Large intestine (tissue), 3 donors: ENCODE data around the gene VN1R5. TPM values are rescaled to one million over a fixed set of nuclear protein-coding genes. Genes with fewer than 3 reads are reported as not detected.

Experiments
- DNase-seq, 2 donors: peaks; one replicate each; pipeline versions ENCODE4 v3.0.0 to v3.0.0-alpha.2; 2013
- H3K27ac ChIP-seq: one replicate; pipeline ENCODE4 v1.5.1; 2013; ENCODE audit warnings: low read length
- H3K27me3 ChIP-seq: 2 replicates; pipeline ENCODE4 v1.6.1; 2013; ENCODE audit warnings: low read length; ENCODE audit not compliant: control insufficient read depth, insufficient read depth
- H3K36me3 ChIP-seq: 2 replicates; pipeline ENCODE4 v1.6.1; 2013; ENCODE audit warnings: low read length; ENCODE audit not compliant: control insufficient read depth, insufficient read depth
- H3K4me1 ChIP-seq: one replicate; pipeline ENCODE4 v1.6.1; 2013; ENCODE audit warnings: low read length; ENCODE audit not compliant: control insufficient read depth, insufficient read depth
- H3K4me3 ChIP-seq: one replicate; pipeline ENCODE4 v1.5.1; 2013; ENCODE audit warnings: low read length
- H3K9me3 ChIP-seq: one replicate; pipeline ENCODE4 v1.6.1; 2013; ENCODE audit warnings: mild to moderate bottlenecking, low read depth, low read length, moderate library complexity; ENCODE audit not compliant: control insufficient read depth
- WGBS: methylation state at CpG from one replicate; pipeline ENCODE4 v1.1.5; 2013; ENCODE audit warnings: low lambda C conversion rate; ENCODE audit not compliant: insufficient coverage; 5-methylcytosine and 5-hydroxymethylcytosine counted together
- polyA plus RNA-seq: library from polyadenylated mRNA; unstranded; fragments of 120-200 nt; gene quantifications from one replicate; pipeline ENCODE4 v1.2.1, GENCODE V29; 2013

Gene VN1R5
- polyA plus RNA-seq, 1 donor = not detected

DNA sequence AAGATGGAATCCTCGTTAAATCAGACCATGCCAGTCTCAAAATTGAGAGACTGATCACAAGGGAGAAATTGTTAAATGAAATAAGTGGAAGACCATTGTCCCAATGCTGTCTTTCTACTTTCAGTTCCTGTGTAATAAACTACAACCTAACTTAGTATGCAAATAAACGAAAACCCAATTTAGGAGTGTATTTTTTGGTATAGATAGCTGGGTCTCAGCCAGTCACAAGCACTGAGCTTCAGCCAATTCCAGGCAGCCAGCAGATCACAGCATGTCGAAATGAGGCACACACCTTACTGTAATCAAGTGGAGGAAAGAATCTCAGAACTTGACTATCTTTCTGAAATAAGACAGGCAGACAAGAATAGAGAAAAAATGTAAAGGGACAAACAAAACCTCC lies 33.0 kb upstream of the VN1R5 start:
- no peak overlapping the region for H3K27ac ChIP-seq
- no peak overlapping the region for H3K4me3 ChIP-seq
- no peaks in the 10 kb centered on the region for H3K36me3 ChIP-seq
- no CpG with 5 or more reads among the region's 3 CpGs for WGBS
- H3K27me3 ChIP-seq = no peaks in the 10 kb centered on the region
- H3K4me1 ChIP-seq = no peaks in the 10 kb centered on the region
- H3K9me3 ChIP-seq = peaks cover 3% of the 10 kb centered on the region
- DNase-seq = no peak

GRCh38 chr1:247224822-247225221 lies 31.1 kb upstream of the VN1R5 start:
- Histone ChIP-seq H3K36me3 (no peaks in the 10 kb centered on the region), H3K27me3 (no peaks in the 10 kb centered on the region), H3K9me3 (peaks cover under 1% of the 10 kb centered on the region), H3K27ac (no peak overlapping the region), H3K4me1 (no peaks in the 10 kb centered on the region), H3K4me3 (no peak overlapping the region)
- no peak for DNase-seq

GRCh38 chr1:247228133-247228532 lies 27.7 kb upstream of the VN1R5 start:
- DNase-seq = no peak
- no peaks in the 10 kb centered on the region for H3K4me1 ChIP-seq
- H3K4me3 ChIP-seq = no peak overlapping the region
- no peak overlapping the region for H3K27ac ChIP-seq
- H3K27me3 ChIP-seq = no peaks in the 10 kb centered on the region
- H3K9me3 ChIP-seq = no peaks in the 10 kb centered on the region
- no peaks in the 10 kb centered on the region for H3K36me3 ChIP-seq
- no CpG with 5 or more reads among the region's 3 CpGs for WGBS

DNA sequence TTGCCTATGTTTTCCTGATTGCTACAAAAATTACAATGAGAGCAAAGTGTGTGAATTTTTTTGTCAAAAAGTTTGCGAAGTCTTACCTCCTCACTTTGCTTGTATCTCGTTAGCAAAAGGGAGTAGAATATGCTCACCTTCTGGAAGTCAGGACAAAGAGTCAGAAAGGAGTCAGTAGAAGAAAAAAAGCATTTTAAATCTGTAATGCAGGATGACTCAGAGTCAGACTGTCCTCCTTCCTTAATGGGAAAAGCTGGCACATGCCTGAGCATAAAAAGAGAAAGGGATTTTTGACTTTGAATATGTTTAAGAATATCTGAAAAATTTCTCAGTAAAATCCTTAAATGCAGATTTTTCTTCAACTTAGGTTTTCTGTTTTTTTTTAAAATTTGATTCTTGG lies 14.2 kb upstream of the VN1R5 start:
- no peak overlapping the region for H3K27ac ChIP-seq

DNA sequence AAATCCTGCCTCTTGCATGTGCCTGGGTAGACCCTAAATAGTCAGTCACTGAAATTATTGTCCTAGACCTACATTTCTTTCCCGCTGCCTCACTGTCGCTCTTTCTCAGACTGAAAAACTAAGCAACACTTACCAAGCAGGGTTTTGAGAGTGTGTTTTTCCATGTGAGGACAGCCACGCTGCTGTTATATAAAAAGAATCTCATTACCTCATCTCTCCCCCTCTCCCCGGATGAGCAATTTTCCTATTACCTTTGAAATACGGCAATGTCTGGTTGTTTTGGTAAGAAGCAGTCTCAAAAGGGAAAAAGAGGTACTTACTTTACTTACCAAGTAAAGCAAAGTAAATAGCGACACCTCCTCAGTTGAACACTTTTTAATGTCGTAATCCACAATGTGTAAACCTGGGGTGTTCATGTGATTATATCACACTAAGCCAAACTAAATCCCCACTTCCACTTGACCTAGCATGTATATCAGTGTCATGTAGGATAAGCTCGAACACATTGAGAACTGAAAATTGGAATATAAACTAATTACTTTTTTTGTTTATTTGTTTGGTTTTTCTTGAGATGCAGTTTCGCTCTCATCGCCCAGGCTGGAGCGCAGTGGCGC lies 12.2 kb upstream of the VN1R5 start:
- Histone ChIP-seq H3K4me3 (no peak overlapping the region), H3K27ac (no peak overlapping the region), H3K9me3 (no peaks in the 10 kb centered on the region), H3K27me3 (no peaks in the 10 kb centered on the region), H3K36me3 (no peaks in the 10 kb centered on the region), H3K4me1 (no peaks in the 10 kb centered on the region)
- no peak for DNase-seq
- WGBS = 100% methylated on average over 1 of the region's 12 CpGs

More for the DNA sequence above, 14.2 kb upstream of the VN1R5 start:
- no peak for DNase-seq
- no peak overlapping the region for H3K4me3 ChIP-seq
- no peaks in the 10 kb centered on the region for H3K27me3 ChIP-seq
- no peaks in the 10 kb centered on the region for H3K9me3 ChIP-seq
- WGBS = 50% methylated on average over 1 of the region's 2 CpGs
- H3K4me1 ChIP-seq = no peaks in the 10 kb centered on the region
- no peaks in the 10 kb centered on the region for H3K36me3 ChIP-seq

GRCh38 chr1:247246325-247247115 lies 9.4 kb upstream of the VN1R5 start:
- Histone ChIP-seq H3K9me3 (no peaks in the 10 kb centered on the region), H3K4me3 (no peak overlapping the region), H3K27me3 (no peaks in the 10 kb centered on the region), H3K4me1 (no peaks in the 10 kb centered on the region), H3K36me3 (no peaks in the 10 kb centered on the region), H3K27ac (no peak overlapping the region)
- DNase-seq = no peak

DNA sequence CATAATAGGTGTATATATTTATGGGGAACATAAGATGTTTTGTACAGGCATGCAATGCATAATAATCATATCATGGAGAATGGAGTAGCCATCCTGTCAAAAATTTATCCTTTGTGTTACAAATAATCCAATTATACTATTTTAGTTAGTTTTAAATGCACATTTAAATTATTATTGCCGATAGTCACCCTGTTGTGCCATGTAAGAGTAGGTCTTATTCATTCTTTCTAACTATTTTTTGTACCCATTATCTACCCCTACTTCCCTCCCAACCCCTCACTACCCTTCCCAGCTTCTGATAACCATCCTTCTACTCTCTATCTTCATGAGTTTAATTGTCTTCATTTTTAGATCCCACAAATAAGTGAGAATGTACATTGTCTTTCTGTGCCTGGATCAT lies 8.3 kb upstream of the VN1R5 start:
- H3K27me3 ChIP-seq = no peaks in the 10 kb centered on the region
- H3K27ac ChIP-seq = no peak overlapping the region
- DNase-seq = no peak
- H3K4me3 ChIP-seq = no peak overlapping the region
- no peaks in the 10 kb centered on the region for H3K9me3 ChIP-seq
- H3K4me1 ChIP-seq = no peaks in the 10 kb centered on the region
- WGBS = 100% methylated on average over 1 of the region's 1 CpG
- H3K36me3 ChIP-seq = no peaks in the 10 kb centered on the region

- H3K4me1 ChIP-seq = no peaks in the 10 kb centered on the region
- H3K36me3 ChIP-seq = no peaks in the 10 kb centered on the region
- H3K27me3 ChIP-seq = no peaks in the 10 kb centered on the region
- H3K9me3 ChIP-seq = no peaks in the 10 kb centered on the region
- 60% methylated on average over 1 of the region's 5 CpGs for WGBS
- no peak overlapping the region for H3K27ac ChIP-seq
- no peak for DNase-seq
- H3K4me3 ChIP-seq = no peak overlapping the region
Observed at GRCh38 chr1:247266053-247266452, 10.2 kb downstream of the VN1R5 start.

GRCh38 chr1:247268390-247269045 lies 12.6 kb downstream of the VN1R5 start:
- H3K9me3 ChIP-seq = no peaks in the 10 kb centered on the region
- H3K27me3 ChIP-seq = no peaks in the 10 kb centered on the region
- H3K4me3 ChIP-seq = no peak overlapping the region
- no CpG with 5 or more reads among the region's 2 CpGs for WGBS
- no peak for DNase-seq
- H3K4me1 ChIP-seq = no peaks in the 10 kb centered on the region
- no peaks in the 10 kb centered on the region for H3K36me3 ChIP-seq
- H3K27ac ChIP-seq = no peak overlapping the region

GRCh38 chr1:247269133-247269532 lies 13.3 kb downstream of the VN1R5 start:
- Histone ChIP-seq H3K4me3 (no peak overlapping the region), H3K27ac (no peak overlapping the region), H3K4me1 (no peaks in the 10 kb centered on the region), H3K36me3 (no peaks in the 10 kb centered on the region), H3K9me3 (no peaks in the 10 kb centered on the region), H3K27me3 (no peaks in the 10 kb centered on the region)
- DNase-seq = no peak

- H3K27me3 ChIP-seq = no peaks in the 10 kb centered on the region
- no peak overlapping the region for H3K27ac ChIP-seq
- H3K36me3 ChIP-seq = no peaks in the 10 kb centered on the region
- no peaks in the 10 kb centered on the region for H3K4me1 ChIP-seq
- no peaks in the 10 kb centered on the region for H3K9me3 ChIP-seq
- no peak overlapping the region for H3K4me3 ChIP-seq
- DNase-seq = no peak
- no CpG with 5 or more reads among the region's 1 CpG for WGBS
Observed at GRCh38 chr1:247270003-247270402, 14.1 kb downstream of the VN1R5 start.
